Measurements from ENCODE around the gene KLHL35.

DNA sequence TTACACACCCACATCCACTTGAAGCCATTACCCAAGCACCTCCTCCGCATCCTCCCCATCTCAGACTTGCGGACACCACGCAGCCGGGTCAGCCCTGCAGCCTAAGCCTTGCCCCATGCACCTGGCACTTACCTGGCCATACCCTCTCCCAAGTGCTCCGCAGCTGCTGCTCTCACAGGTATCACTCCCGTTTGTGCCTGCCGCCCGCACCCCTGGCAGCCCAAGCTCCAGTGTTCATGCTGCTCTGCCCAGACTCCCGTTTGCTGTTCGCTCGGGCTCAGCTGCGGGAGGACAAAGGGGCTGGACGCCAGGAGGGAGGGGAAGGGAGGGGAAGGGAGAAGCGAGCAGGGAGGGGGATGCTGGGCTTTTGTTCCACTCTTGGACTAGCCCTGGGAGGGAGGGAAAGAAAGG lies at the start of gene KLHL35:
- TF ChIP-seq, protein P1, sequence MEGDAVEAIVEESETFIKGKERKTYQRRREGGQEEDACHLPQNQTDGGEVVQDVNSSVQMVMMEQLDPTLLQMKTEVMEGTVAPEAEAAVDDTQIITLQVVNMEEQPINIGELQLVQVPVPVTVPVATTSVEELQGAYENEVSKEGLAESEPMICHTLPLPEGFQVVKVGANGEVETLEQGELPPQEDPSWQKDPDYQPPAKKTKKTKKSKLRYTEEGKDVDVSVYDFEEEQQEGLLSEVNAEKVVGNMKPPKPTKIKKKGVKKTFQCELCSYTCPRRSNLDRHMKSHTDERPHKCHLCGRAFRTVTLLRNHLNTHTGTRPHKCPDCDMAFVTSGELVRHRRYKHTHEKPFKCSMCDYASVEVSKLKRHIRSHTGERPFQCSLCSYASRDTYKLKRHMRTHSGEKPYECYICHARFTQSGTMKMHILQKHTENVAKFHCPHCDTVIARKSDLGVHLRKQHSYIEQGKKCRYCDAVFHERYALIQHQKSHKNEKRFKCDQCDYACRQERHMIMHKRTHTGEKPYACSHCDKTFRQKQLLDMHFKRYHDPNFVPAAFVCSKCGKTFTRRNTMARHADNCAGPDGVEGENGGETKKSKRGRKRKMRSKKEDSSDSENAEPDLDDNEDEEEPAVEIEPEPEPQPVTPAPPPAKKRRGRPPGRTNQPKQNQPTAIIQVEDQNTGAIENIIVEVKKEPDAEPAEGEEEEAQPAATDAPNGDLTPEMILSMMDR (IDR thresholded peaks at IDR 0.05) = no peak
- TF ChIP-seq POLR2A (IDR thresholded peaks at IDR 0.05) = no peak
